ENCODE measurements around the gene IQGAP2.

IQGAP2 gene

GRCh38 chr5:76585783-76586217, 182.7 kb downstream of the IQGAP2 start (continued):
- TF ChIP-seq ZEB2 (tag by site-specific recombination; IDR thresholded peaks at IDR 0.05) (peak; percentile 65; the same call in 1 of the 2 replicates), ZNF624 (tag by site-specific recombination; IDR thresholded peaks at IDR 0.05) (no peak), ZNF529 (tag by site-specific recombination; IDR thresholded peaks at IDR 0.05; ENCODE audit: insufficient replicate concordance) (no peak), SP2 (tag by site-specific recombination; IDR thresholded peaks at IDR 0.05) (no peak), ZNF26 (tag by site-specific recombination; IDR thresholded peaks at IDR 0.05) (no peak), ZNF138 (tag by site-specific recombination; IDR thresholded peaks at IDR 0.05; ENCODE audit: borderline replicate concordance) (no peak), ZNF600 (tag by site-specific recombination; IDR thresholded peaks at IDR 0.05) (no peak), KLF8 (tag by site-specific recombination; IDR thresholded peaks at IDR 0.05) (0 out of 2 replicates have a peak, but pooled peaks have one; percentile 33), ZNF791 (tag by site-specific recombination; IDR thresholded peaks at IDR 0.05) (no peak), SALL2 (tag by site-specific recombination; IDR thresholded peaks at IDR 0.05; ENCODE audit: borderline replicate concordance) (no peak), HIC1 (tag by site-specific recombination; IDR thresholded peaks at IDR 0.05) (no peak), GLIS1 (tag by site-specific recombination; IDR thresholded peaks at IDR 0.05) (peak; percentile 87), ZNF473 (tag by site-specific recombination; IDR thresholded peaks at IDR 0.05) (no peak), KLF9 (tag by site-specific recombination; IDR thresholded peaks at IDR 0.05; ENCODE audit: low read depth) (no peak), KLF10 (tag by site-specific recombination; IDR thresholded peaks at IDR 0.05) (peak; percentile 68; the same call in 1 of the 2 replicates), ZNF530 (tag by site-specific recombination; IDR thresholded peaks at IDR 0.05; ENCODE audit: low read depth) (no peak)
- TF ChIP-seq, protein P1, sequence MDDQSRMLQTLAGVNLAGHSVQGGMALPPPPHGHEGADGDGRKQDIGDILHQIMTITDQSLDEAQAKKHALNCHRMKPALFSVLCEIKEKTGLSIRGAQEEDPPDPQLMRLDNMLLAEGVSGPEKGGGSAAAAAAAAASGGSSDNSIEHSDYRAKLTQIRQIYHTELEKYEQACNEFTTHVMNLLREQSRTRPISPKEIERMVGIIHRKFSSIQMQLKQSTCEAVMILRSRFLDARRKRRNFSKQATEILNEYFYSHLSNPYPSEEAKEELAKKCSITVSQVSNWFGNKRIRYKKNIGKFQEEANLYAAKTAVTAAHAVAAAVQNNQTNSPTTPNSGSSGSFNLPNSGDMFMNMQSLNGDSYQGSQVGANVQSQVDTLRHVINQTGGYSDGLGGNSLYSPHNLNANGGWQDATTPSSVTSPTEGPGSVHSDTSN (CRISPR knock-in tag; IDR thresholded peaks at IDR 0.05) = no peak
- TF ChIP-seq, protein P2, sequence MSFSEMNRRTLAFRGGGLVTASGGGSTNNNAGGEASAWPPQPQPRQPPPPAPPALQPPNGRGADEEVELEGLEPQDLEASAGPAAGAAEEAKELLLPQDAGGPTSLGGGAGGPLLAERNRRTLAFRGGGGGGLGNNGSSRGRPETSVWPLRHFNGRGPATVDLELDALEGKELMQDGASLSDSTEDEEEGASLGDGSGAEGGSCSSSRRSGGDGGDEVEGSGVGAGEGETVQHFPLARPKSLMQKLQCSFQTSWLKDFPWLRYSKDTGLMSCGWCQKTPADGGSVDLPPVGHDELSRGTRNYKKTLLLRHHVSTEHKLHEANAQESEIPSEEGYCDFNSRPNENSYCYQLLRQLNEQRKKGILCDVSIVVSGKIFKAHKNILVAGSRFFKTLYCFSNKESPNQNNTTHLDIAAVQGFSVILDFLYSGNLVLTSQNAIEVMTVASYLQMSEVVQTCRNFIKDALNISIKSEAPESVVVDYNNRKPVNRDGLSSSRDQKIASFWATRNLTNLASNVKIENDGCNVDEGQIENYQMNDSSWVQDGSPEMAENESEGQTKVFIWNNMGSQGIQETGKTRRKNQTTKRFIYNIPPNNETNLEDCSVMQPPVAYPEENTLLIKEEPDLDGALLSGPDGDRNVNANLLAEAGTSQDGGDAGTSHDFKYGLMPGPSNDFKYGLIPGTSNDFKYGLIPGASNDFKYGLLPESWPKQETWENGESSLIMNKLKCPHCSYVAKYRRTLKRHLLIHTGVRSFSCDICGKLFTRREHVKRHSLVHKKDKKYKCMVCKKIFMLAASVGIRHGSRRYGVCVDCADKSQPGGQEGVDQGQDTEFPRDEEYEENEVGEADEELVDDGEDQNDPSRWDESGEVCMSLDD (tag by site-specific recombination; IDR thresholded peaks at IDR 0.05) = no peak

- ChIA-PET POLR2A (no interaction called here), CTCF (interaction anchor here (0.7 to 3.5 kb wide), 4 partner anchors 8 to 228 kb away, joined by 3 to 12 read pairs (median 5); no protein-coding TSS in a partner anchor)
- H3K4me1 ChIP-seq (ENCODE audit: control insufficient read depth, insufficient read depth, low read length) = peaks cover 12% of the 10 kb centered on the region; the same call in 1 of the 2 replicates
- no peak overlapping the region for H3K27ac ChIP-seq (ENCODE audit: extremely low read depth, low read depth, low read length)
- no peaks in the 10 kb centered on the region for H3K9me3 ChIP-seq (ENCODE audit: control insufficient read depth, insufficient read depth, low read depth, low read length)
- TF ChIP-seq MEIS1 (CRISPR knock-in tag; IDR thresholded peaks at IDR 0.05; ENCODE audit: borderline replicate concordance) = no peak
- peak; percentile 92 for TF ChIP-seq SCRT2 (tag by site-specific recombination; IDR thresholded peaks at IDR 0.05)
- TF ChIP-seq, protein P3, sequence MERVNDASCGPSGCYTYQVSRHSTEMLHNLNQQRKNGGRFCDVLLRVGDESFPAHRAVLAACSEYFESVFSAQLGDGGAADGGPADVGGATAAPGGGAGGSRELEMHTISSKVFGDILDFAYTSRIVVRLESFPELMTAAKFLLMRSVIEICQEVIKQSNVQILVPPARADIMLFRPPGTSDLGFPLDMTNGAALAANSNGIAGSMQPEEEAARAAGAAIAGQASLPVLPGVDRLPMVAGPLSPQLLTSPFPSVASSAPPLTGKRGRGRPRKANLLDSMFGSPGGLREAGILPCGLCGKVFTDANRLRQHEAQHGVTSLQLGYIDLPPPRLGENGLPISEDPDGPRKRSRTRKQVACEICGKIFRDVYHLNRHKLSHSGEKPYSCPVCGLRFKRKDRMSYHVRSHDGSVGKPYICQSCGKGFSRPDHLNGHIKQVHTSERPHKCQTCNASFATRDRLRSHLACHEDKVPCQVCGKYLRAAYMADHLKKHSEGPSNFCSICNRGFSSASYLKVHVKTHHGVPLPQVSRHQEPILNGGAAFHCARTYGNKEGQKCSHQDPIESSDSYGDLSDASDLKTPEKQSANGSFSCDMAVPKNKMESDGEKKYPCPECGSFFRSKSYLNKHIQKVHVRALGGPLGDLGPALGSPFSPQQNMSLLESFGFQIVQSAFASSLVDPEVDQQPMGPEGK (tag by site-specific recombination; IDR thresholded peaks at IDR 0.05) = no peak
- TF ChIP-seq ZNF548 (tag by site-specific recombination; IDR thresholded peaks at IDR 0.05) = no peak
- no peak for TF ChIP-seq ZNF341 (tag by site-specific recombination; IDR thresholded peaks at IDR 0.05; ENCODE audit: low read depth)
- peak; percentile 56; the same call in 1 of the 2 replicates for TF ChIP-seq SCRT1 (tag by site-specific recombination; IDR thresholded peaks at IDR 0.05; ENCODE audit: borderline replicate concordance)
- TF ChIP-seq ZNF16 (tag by site-specific recombination; IDR thresholded peaks at IDR 0.05; ENCODE audit: low read depth) = no peak
- no peak for TF ChIP-seq ZNF707 (tag by site-specific recombination; IDR thresholded peaks at IDR 0.05)
- H3K36me3 ChIP-seq (ENCODE audit: control insufficient read depth in 2 of 2, insufficient read depth in 1 of 2, low read length in 2 of 2) = no peaks in the 10 kb centered on the region
- no peak overlapping the region for H3K4me3 ChIP-seq (ENCODE audit: low read depth, low read length)
These were observed 183.4 kb downstream of the IQGAP2 start for GRCh38 chr5:76586531-76586930.

Measured in HEK293 (cell line).